ENCODE measurements around the gene GALNT17.

- TF ChIP-seq POLR2AphosphoS5 (IDR thresholded peaks at IDR 0.05) (no peak), POLR2A (IDR thresholded peaks at IDR 0.05) (no peak)
Observed at GRCh38 chr7:71584256-71584655, 452.3 kb downstream of the GALNT17 start.

All from prostate gland (tissue), 1 donor.